Heart left ventricle (tissue), 16 donors: ENCODE measurements around the gene CNOT4. TPM values are rescaled to one million over a fixed set of nuclear protein-coding genes. Genes with fewer than 3 reads are reported as not detected.

ENCODE experiments used
- ATAC-seq, 4 donors: fragments of 200-7000 bp; cut with Tn5 transposase; one replicate each; pipeline ENCODE4 v1.9.1; 2020 to 2022; ENCODE audit warnings: moderate library complexity in 4 of 4, mild to moderate bottlenecking in 3 of 4, moderate number of reproducible peaks in 1 of 4
- DNase-seq, 5 donors: peaks; one replicate each; pipeline ENCODE4 v3.0.0-alpha.2; 2020
- H3K27ac ChIP-seq, 12 donors: fragments of 200-600 bp; sonication (generic) in 4 of 12; one replicate each; pipeline versions ENCODE4 v1.5.0 to v1.8.0; 2016 to 2022; ENCODE audit warnings: mild to moderate bottlenecking in 2 of 12
- H3K27me3 ChIP-seq, 9 donors: fragments of 200-600 bp; sonication (generic) in 2 of 9; one replicate each; pipeline versions ENCODE4 v1.5.1 to v1.8.0; 2016 to 2022; ENCODE audit warnings: mild to moderate bottlenecking in 3 of 9
- H3K36me3 ChIP-seq, 9 donors: fragments of 200-600 bp; sonication (generic) in 2 of 9; one replicate each; pipeline versions ENCODE4 v1.5.0 to v1.8.0; 2018 to 2022; ENCODE audit warnings: mild to moderate bottlenecking in 2 of 9
- H3K4me1 ChIP-seq, 12 donors: fragments of 200-600 bp; sonication (generic) in 4 of 12; one replicate each; pipeline versions ENCODE4 v1.5.0 to v1.8.0; 2016 to 2022; ENCODE audit warnings: mild to moderate bottlenecking in 3 of 12
- H3K4me3 ChIP-seq, 12 donors: fragments of 200-600 bp; sonication (generic) in 4 of 12; one replicate each; pipeline versions ENCODE4 v1.5.0 to v1.8.0; 2017 to 2022; ENCODE audit warnings: mild to moderate bottlenecking in 9 of 12, moderate library complexity in 4 of 12
- H3K9me3 ChIP-seq, 12 donors: fragments of 200-600 bp; sonication (generic) in 4 of 12; one replicate each; pipeline versions ENCODE4 v1.5.0 to v1.8.0; 2016 to 2022; ENCODE audit warnings: mild to moderate bottlenecking in 1 of 12
- POLR2A ChIP-seq, 2 donors: fragments of 450-650 bp; IDR thresholded peaks; one replicate each; pipeline ENCODE4 v1.6.1; 2017; ENCODE audit warnings: antibody characterized with exemption in 2 of 2, mild to moderate bottlenecking in 2 of 2, moderate library complexity in 2 of 2
- WGBS, 4 donors: extraction: QIAGEN DNeasy Blood & Tissue Kit in 2 of 4; methylation state at CpG; one replicate each; pipeline versions ENCODE4 v1.1.5 to v1.1.7; 2013 to 2018; 5-methylcytosine and 5-hydroxymethylcytosine counted together
- intact Hi-C, 10 donors: fragments of 100-400 bp; cut with DNase I; formaldehyde crosslinking; loops; one replicate each; pipeline versions ENCODE4 v1.11.1 to v1.14.2; 2022
- long read RNA-seq, 3 donors: library from polyadenylated mRNA; unstranded; transcript quantifications; one replicate each; pipeline ENCODE4 v2.0.0, GENCODE V29; 2020 to 2021
- polyA plus RNA-seq, 2 donors: library from polyadenylated mRNA; stranded (reverse); fragments of 200-250 nt; gene quantifications; one replicate each; pipeline ENCODE4 v1.2.3, GENCODE V29; 2013
- total RNA-seq, 9 donors: library from RNA; depleted of rRNA in 2 of 9; stranded (reverse); fragments of >200 nt in 2 of 9; fragmentation: NEBNext Ultra II Directional in 3 of 9; extraction: Animal tissue kit (Norgen Biotek cat#: 25700) in 3 of 9; gene quantifications; one replicate each; pipeline versions ENCODE4 v1.1.0 to v1.2.4, GENCODE V29; 2016 to 2023
- TF ChIP-seq, protein P1 (sequence below), 12 donors: fragments of 200-600 bp; sonication (generic) in 4 of 12; IDR thresholded peaks; one replicate each; pipeline versions ENCODE4 v1.5.0 to v1.8.0; 2018 to 2022; ENCODE audit warnings: antibody characterized with exemption in 12 of 12, mild to moderate bottlenecking in 5 of 12
- donor health status: ischemic (EF 13 %, LVEDD 7.1; RV severe dilation, severe dysfunction).
- donor health status: healthy with polysubstance abuse.
- donor health status: DM: no; HTN: yes; CAD: no.
- donor health status: DM: no; HTN: no; CAD: no.
- donor health status: ischemic (EF 25% LVEDD 6.9; RV normal size, moderate dysfunction).
- donor health status: ischemic (EF 25% LVEDD 5.7; RV mildly dilated, moderate dysfunction).
- donor health status: healthy.
- donor health status: DM: yes; HTN: yes; CAD: no.
- donor health status: ischemic (EF 35%, LVEDD 5.7; RV mildly dilated, moderate dysfunction).
- donor health status: nonischemic (EF 11% LVEDD 7.7; RV severe dilation, severe dysfunction).
- donor health status: DM: yes; HTN: yes; CAD: no.
- donor health status: PGD.
- donor health status: ischemic (EF 29% LVEDD 5.4; RV normal size, mild dysfunction).
- donor health status: nonischemic (EF 23%, LVEDD 6.1; RV moderate dilation, normal function).

The CNOT4 gene, protein sequence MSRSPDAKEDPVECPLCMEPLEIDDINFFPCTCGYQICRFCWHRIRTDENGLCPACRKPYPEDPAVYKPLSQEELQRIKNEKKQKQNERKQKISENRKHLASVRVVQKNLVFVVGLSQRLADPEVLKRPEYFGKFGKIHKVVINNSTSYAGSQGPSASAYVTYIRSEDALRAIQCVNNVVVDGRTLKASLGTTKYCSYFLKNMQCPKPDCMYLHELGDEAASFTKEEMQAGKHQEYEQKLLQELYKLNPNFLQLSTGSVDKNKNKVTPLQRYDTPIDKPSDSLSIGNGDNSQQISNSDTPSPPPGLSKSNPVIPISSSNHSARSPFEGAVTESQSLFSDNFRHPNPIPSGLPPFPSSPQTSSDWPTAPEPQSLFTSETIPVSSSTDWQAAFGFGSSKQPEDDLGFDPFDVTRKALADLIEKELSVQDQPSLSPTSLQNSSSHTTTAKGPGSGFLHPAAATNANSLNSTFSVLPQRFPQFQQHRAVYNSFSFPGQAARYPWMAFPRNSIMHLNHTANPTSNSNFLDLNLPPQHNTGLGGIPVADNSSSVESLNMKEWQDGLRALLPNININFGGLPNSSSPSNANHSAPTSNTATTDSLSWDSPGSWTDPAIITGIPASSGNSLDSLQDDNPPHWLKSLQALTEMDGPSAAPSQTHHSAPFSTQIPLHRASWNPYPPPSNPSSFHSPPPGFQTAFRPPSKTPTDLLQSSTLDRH
- 10 to 100 TPM; 21.2 to 29.2 (median 24.0) TPM for total RNA-seq
- 1 to 10 TPM; 7.9 to 9.4 TPM for polyA plus RNA-seq
- long read RNA-seq, donor 1, full-length matches to known transcripts, result 1 of 11 reads
- long read RNA-seq, donor 1, partial matches to known transcripts, result 7 of 11 reads
- long read RNA-seq, donor 1, other reads (novel, unspliced or antisense), result 3 of 11 reads
- long read RNA-seq, donor 2, full-length matches to known transcripts, result 1 of 11 reads
- long read RNA-seq, donor 2, partial matches to known transcripts, result 7 of 11 reads
- long read RNA-seq, donor 2, other reads (novel, unspliced or antisense), result 3 of 11 reads
- long read RNA-seq, donor 3, partial matches to known transcripts, result 2 of 2 reads
- long read RNA-seq, donor 3, other reads (novel, unspliced or antisense), result 0 of 2 reads

- DNase-seq (peak; percentile 96 to 98 (median 97)), ATAC-seq (peak; percentile 98 to 100 (median 99))
- H3K9me3 ChIP-seq, result no peaks in the 10 kb centered on the region
- H3K27me3 ChIP-seq, result no peaks in the 10 kb centered on the region
- intact Hi-C loops, result loop anchor here (2.0 to 10.0 kb wide), 8 partner anchors 47 to 229 kb away; partner anchors contain the start of gene NUP205 (in 8 of the 10)
- peak within 1 kb of the TSS; percentile 49 to 92 (median 77) for H3K4me3 ChIP-seq
- H3K27ac ChIP-seq, result peak within 1 kb of the TSS; percentile 35 to 97 (median 92)
- 0% methylated on average over 43 to 55 of the region's 55 CpGs for WGBS, 4 donors
- TF ChIP-seq, protein P1, sequence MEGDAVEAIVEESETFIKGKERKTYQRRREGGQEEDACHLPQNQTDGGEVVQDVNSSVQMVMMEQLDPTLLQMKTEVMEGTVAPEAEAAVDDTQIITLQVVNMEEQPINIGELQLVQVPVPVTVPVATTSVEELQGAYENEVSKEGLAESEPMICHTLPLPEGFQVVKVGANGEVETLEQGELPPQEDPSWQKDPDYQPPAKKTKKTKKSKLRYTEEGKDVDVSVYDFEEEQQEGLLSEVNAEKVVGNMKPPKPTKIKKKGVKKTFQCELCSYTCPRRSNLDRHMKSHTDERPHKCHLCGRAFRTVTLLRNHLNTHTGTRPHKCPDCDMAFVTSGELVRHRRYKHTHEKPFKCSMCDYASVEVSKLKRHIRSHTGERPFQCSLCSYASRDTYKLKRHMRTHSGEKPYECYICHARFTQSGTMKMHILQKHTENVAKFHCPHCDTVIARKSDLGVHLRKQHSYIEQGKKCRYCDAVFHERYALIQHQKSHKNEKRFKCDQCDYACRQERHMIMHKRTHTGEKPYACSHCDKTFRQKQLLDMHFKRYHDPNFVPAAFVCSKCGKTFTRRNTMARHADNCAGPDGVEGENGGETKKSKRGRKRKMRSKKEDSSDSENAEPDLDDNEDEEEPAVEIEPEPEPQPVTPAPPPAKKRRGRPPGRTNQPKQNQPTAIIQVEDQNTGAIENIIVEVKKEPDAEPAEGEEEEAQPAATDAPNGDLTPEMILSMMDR (IDR thresholded peaks at IDR 0.05), result no peak
- peak in 1 of 2 donors; percentile 57 for TF ChIP-seq POLR2A (IDR thresholded peaks at IDR 0.05)
- no peaks in the 10 kb centered on the region for H3K36me3 ChIP-seq
- H3K4me1 ChIP-seq, result peaks cover 6 to 40% (median 25%) of the 10 kb centered on the region in 12 donors
These were observed at the start of gene CNOT4 for GRCh38 chr7:135509839-135510591. Gene CNOT4, minus strand, starts transcription at chr7:135510102. Its CDS starts 71,771 bp downstream, at chr7:135438331.

GRCh38 chr7:135558881-135559280 lies 49.0 kb upstream of the CNOT4 start:
- Histone ChIP-seq H3K36me3 (no peaks in the 10 kb centered on the region), H3K4me1 (peaks cover 0 to 33% (median 9%) of the 10 kb centered on the region in 12 donors), H3K4me3 (peak overlapping the region; percentile 67 to 98 (median 88)), H3K27ac (peak overlapping the region in 7 of 12 donors; percentile 92 to 99 (median 93)), H3K9me3 (no peaks in the 10 kb centered on the region), H3K27me3 (no peaks in the 10 kb centered on the region)
- TF ChIP-seq POLR2A (IDR thresholded peaks at IDR 0.05), result no peak
- TF ChIP-seq, protein P1 (IDR thresholded peaks at IDR 0.05), result no peak
- no peak for ATAC-seq
- WGBS, 4 donors, result 54 to 65% (median 61%) methylated on average over 5 of the region's 5 CpGs
- intact Hi-C loops, result loop anchor here in 8 of 10 donors (1.0 to 10.0 kb wide), 8 partner anchors 47 to 278 kb away; partner anchors contain the start of gene CNOT4 (in 4 of the 8)
- no peak for DNase-seq

GRCh38 chr7:135558337-135558767 lies 48.5 kb upstream of the CNOT4 start:
- WGBS, 4 donors, result 0% methylated on average over 16 of the region's 16 CpGs
- ATAC-seq, result peak; percentile 52 to 78 (median 71)

More at GRCh38 chr7:135558337-135558767, 48.5 kb upstream of the CNOT4 start:
- peaks cover 0 to 33% (median 9%) of the 10 kb centered on the region in 12 donors for H3K4me1 ChIP-seq
- peak in 4 of 5 donors; percentile 33 to 58 (median 41) for DNase-seq
- H3K9me3 ChIP-seq, result no peaks in the 10 kb centered on the region
- H3K36me3 ChIP-seq, result no peaks in the 10 kb centered on the region
- intact Hi-C loops, result loop anchor here in 8 of 10 donors (1.0 to 10.0 kb wide), 8 partner anchors 46 to 278 kb away; partner anchors contain the start of gene CNOT4 (in 4 of the 8)
- H3K4me3 ChIP-seq, result peak overlapping the region; percentile 67 to 98 (median 88)
- H3K27me3 ChIP-seq, result no peaks in the 10 kb centered on the region
- TF ChIP-seq, protein P1 (IDR thresholded peaks at IDR 0.05), result peak; percentile 13 to 68 (median 54)
- TF ChIP-seq POLR2A (IDR thresholded peaks at IDR 0.05), result no peak
- H3K27ac ChIP-seq, result peak overlapping the region; percentile 92 to 100 (median 96)
